ENCODE data around the gene GMPPA. TPM values are rescaled to one million over a fixed set of nuclear protein-coding genes. Genes with fewer than 3 reads are reported as not detected.
A peak's percentile ranks its signal among the peaks of the same experiment; 100 is the strongest.

The GMPPA gene
- total and polyA plus RNA-seq, 9 donors: 14.2 to 35.7 (median 23.7) TPM

DNA sequence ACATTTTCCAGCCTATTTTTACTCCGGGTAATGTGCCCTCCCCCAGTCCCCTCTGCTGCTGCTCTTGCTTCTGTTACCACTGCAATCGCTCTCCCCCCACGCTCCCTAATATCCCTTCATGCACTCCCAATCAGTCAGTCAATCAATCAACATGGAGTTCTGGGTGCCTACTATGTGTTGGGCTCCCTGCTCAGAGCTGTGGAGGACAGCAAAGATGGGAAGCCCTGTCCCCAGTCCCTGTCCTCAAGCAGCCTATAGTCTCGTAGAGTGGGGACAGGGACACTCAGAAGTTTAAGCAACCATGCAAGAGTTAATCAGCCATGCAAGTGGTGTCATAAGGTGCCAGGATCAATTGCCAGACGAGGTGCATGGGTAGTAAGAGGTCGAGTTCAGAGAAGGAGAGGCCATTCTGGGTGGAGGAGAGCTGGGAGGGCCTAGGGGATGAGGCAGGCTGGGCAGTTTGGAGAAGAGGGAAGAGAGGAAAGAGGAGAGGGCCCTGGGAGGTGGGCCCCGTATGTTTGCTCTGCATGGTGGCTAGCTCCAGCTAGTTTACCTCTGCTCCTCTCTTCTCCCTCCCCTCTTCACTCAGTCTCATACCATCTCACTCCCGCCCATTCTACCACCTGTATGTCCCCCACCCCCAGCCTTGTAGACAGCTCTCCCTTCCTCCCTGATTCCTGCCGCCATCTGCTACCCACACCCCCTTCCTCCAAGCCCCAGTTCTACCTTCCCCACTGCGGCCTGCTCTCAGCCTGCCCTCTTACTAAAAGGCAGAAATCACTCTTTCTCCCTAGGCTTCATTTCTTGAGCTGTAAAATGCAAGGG, 19.5 kb downstream of the GMPPA start:
- 61 to 66% (median 65%) methylated on average over 10 of the region's 10 CpGs for WGBS, 3 donors
- intact Hi-C loops (cut with DNase I): no loop called here
- H3K27me3 ChIP-seq: no peaks in the 10 kb centered on the region

DNA sequence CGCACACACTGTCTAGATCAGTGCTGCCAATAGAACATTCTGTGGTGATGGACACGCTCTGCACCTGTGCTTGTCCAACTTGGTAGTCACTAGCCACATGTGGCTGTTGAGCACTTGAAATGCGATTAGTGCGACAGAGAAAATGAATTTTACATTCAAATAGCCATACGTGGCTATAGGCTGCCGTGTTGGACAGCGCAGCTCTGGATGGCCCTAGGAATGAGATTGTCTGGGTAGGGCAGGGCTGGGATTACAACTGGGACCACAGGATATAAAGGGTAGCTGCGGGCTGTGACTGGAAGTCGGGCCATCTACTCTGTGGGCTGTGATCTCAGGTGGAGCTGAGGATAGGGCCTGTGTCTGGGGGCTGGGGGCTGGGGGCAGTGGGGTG, 20.8 kb downstream of the GMPPA start:
- no peak overlapping the region for H3K4me3 ChIP-seq
- no peaks in the 10 kb centered on the region for H3K4me1 ChIP-seq (ENCODE audit: insufficient read depth)
- H3K9me3 ChIP-seq: no peaks in the 10 kb centered on the region
- H3K36me3 ChIP-seq: no peaks in the 10 kb centered on the region
- no peak for DNase-seq
- no peak for TF ChIP-seq EP300 (IDR thresholded peaks at IDR 0.05)
- no peak for TF ChIP-seq POLR2A (IDR thresholded peaks at IDR 0.05)
- TF ChIP-seq, protein P1, sequence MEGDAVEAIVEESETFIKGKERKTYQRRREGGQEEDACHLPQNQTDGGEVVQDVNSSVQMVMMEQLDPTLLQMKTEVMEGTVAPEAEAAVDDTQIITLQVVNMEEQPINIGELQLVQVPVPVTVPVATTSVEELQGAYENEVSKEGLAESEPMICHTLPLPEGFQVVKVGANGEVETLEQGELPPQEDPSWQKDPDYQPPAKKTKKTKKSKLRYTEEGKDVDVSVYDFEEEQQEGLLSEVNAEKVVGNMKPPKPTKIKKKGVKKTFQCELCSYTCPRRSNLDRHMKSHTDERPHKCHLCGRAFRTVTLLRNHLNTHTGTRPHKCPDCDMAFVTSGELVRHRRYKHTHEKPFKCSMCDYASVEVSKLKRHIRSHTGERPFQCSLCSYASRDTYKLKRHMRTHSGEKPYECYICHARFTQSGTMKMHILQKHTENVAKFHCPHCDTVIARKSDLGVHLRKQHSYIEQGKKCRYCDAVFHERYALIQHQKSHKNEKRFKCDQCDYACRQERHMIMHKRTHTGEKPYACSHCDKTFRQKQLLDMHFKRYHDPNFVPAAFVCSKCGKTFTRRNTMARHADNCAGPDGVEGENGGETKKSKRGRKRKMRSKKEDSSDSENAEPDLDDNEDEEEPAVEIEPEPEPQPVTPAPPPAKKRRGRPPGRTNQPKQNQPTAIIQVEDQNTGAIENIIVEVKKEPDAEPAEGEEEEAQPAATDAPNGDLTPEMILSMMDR (IDR thresholded peaks at IDR 0.05): no peak
- intact Hi-C loops (cut with DNase I): no loop called here
- WGBS, 3 donors: 92 to 93% (median 92%) methylated on average over 9 of the region's 9 CpGs
- H3K27me3 ChIP-seq: no peaks in the 10 kb centered on the region
- no peak overlapping the region for H3K27ac ChIP-seq

More for the DNA sequence above, 19.5 kb downstream of the GMPPA start:
- no peak for DNase-seq
- no peak overlapping the region for H3K27ac ChIP-seq
- no peaks in the 10 kb centered on the region for H3K36me3 ChIP-seq
- no peaks in the 10 kb centered on the region for H3K4me1 ChIP-seq (ENCODE audit: insufficient read depth)
- H3K9me3 ChIP-seq: no peaks in the 10 kb centered on the region
- no peak overlapping the region for H3K4me3 ChIP-seq
- TF ChIP-seq, protein P1 (IDR thresholded peaks at IDR 0.05): no peak
- TF ChIP-seq EP300 (IDR thresholded peaks at IDR 0.05): no peak
- TF ChIP-seq POLR2A (IDR thresholded peaks at IDR 0.05): no peak

DNA sequence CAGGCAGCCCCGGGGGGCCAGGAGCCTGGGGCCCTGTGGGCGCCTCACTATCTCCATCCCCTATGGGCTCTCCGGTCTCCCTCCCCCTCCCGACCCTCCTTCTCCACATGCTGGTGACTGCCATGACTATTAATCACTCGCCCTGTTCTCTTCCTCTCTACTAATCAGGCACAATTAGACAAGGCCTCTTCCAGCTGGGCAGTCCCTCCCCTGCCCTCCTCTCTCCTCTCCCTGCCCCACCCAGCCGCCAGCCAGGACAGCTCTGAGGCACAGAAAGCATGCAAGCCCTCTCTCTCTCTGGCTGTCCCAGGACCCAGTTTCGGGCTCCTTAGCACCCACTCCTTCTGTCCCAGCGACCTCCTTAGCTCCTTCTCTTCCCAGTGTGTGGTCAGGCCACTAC, 21.4 kb downstream of the GMPPA start:
- Histone ChIP-seq H3K27me3 (no peaks in the 10 kb centered on the region), H3K4me3 (no peak overlapping the region), H3K27ac (no peak overlapping the region), H3K9me3 (no peaks in the 10 kb centered on the region), H3K4me1 (ENCODE audit: insufficient read depth) (no peaks in the 10 kb centered on the region), H3K36me3 (no peaks in the 10 kb centered on the region)
- intact Hi-C loops (cut with DNase I): loop anchor here in 3 of 4 donors (5.0 to 10.0 kb wide), 3 partner anchors 45 to 245 kb away; partner anchors contain the start of gene DNAJB2 (in 2 of the 3)
- DNase-seq: no peak
- WGBS, 3 donors: 69 to 71% (median 70%) methylated on average over 8 of the region's 8 CpGs
- TF ChIP-seq, protein P1 (IDR thresholded peaks at IDR 0.05): no peak
- TF ChIP-seq POLR2A (IDR thresholded peaks at IDR 0.05): no peak
- no peak for TF ChIP-seq EP300 (IDR thresholded peaks at IDR 0.05)

DNA sequence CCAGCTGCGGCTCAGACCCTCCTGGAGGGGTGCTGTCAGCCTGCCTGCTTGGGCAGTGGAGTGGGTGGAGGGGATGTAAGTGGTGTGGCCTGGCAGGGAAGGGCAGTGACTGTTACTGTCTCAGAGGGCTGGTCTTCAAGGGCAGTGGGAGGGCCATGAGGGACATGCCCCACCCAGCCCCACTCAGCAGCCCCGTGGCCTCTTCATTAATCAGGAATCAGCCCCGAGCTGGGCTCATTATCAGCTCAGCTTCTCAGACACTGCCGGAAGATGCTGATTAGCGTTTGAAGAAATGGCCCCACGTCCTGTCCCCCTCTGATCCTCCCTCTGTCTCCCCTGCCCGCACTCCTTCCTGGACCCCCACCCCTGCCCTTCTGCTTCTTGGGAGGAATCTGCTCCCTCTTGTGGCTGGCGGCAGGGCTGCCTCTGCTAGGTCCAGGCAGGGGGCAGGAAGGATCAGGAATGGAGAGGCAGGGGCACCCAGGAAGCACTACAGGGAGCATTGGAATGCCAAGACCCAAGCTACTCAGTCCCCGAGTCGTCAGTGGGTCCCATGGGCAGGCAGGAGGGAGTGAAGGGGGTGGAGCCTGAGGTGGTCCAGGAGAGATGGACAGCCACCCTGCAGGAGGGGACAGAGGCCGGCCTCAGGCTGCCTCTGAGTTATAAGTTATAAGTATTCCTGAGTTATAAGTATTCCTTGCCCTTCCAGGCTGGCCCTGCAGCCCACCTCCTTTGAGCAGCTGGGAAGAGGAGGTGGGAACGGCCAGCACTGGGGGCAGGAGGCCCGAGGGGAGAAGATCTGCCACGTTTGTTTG, 22.6 kb downstream of the GMPPA start:
- no peaks in the 10 kb centered on the region for H3K36me3 ChIP-seq
- H3K4me1 ChIP-seq (ENCODE audit: insufficient read depth): no peaks in the 10 kb centered on the region
- no peak overlapping the region for H3K4me3 ChIP-seq
- no peak for DNase-seq
- H3K27ac ChIP-seq: no peak overlapping the region
- WGBS, 3 donors: 19 to 28% (median 23%) methylated on average over 14 of the region's 14 CpGs
- TF ChIP-seq EP300 (IDR thresholded peaks at IDR 0.05) (no peak), POLR2A (IDR thresholded peaks at IDR 0.05) (no peak)
- TF ChIP-seq, protein P1 (IDR thresholded peaks at IDR 0.05): peak in 2 of 3 donors; percentile 44 to 48
- intact Hi-C loops (cut with DNase I): loop anchor here in 3 of 4 donors (5.0 to 10.0 kb wide), 3 partner anchors 46 to 246 kb away; partner anchors contain the start of gene DNAJB2 (in 2 of the 3)
- H3K27me3 ChIP-seq: no peaks in the 10 kb centered on the region
- no peaks in the 10 kb centered on the region for H3K9me3 ChIP-seq
